Measurements from ENCODE around the gene TMEM258.

- TF ChIP-seq, protein P1, sequence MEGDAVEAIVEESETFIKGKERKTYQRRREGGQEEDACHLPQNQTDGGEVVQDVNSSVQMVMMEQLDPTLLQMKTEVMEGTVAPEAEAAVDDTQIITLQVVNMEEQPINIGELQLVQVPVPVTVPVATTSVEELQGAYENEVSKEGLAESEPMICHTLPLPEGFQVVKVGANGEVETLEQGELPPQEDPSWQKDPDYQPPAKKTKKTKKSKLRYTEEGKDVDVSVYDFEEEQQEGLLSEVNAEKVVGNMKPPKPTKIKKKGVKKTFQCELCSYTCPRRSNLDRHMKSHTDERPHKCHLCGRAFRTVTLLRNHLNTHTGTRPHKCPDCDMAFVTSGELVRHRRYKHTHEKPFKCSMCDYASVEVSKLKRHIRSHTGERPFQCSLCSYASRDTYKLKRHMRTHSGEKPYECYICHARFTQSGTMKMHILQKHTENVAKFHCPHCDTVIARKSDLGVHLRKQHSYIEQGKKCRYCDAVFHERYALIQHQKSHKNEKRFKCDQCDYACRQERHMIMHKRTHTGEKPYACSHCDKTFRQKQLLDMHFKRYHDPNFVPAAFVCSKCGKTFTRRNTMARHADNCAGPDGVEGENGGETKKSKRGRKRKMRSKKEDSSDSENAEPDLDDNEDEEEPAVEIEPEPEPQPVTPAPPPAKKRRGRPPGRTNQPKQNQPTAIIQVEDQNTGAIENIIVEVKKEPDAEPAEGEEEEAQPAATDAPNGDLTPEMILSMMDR (conservative IDR thresholded peaks at IDR 0.05 in 1 of 2, IDR thresholded peaks at IDR 0.05 in 1 of 2; ENCODE audit: extremely low read depth in 1 of 2, insufficient read depth in 1 of 2, low read depth in 1 of 2, low read length in 2 of 2) = no peak
- no peak for TF ChIP-seq EZH2 (IDR thresholded peaks at IDR 0.05; ENCODE audit: borderline replicate concordance, low read length)
These were observed 12.7 kb upstream of the TMEM258 start for GRCh38 chr11:61805146-61805545.
